Endothelial cell (in vitro differentiated cells): ENCODE data around the gene MAK. TPM values are rescaled to one million over a fixed set of nuclear protein-coding genes. Genes with fewer than 3 reads are reported as not detected.
"Not testable (repeated sequence)": the region's sequence is repeated elsewhere in the genome, so short reads cannot be mapped to it uniquely, and the experiment has no call there.

Experiments
- DNase-seq: peaks from one replicate; pipeline ENCODE4 v3.0.0; 2021; ENCODE audit warnings: low spot score
- H3K27ac Mint-ChIP-seq: one replicate; pipeline ENCODE4 v1.8.0; 2021; ENCODE audit warnings: mixed read lengths, inconsistent platforms; ENCODE audit not compliant: unreplicated experiment
- H3K27me3 Mint-ChIP-seq: one replicate; pipeline ENCODE4 v1.8.0; 2021; ENCODE audit warnings: mild to moderate bottlenecking, moderate library complexity, mixed read lengths, inconsistent platforms; ENCODE audit not compliant: unreplicated experiment
- H3K36me3 Mint-ChIP-seq: one replicate; pipeline ENCODE4 v1.8.0; 2021; ENCODE audit warnings: mild to moderate bottlenecking, low read depth, mixed read lengths, inconsistent platforms; ENCODE audit not compliant: unreplicated experiment
- H3K4me1 Mint-ChIP-seq: one replicate; pipeline ENCODE4 v1.8.0; 2021; ENCODE audit warnings: mild to moderate bottlenecking, mixed read lengths, inconsistent platforms; ENCODE audit not compliant: unreplicated experiment
- H3K4me3 Mint-ChIP-seq: one replicate; pipeline ENCODE4 v1.8.0; 2021; ENCODE audit warnings: mild to moderate bottlenecking, mixed read lengths, inconsistent platforms; ENCODE audit not compliant: unreplicated experiment
- H3K9me3 Mint-ChIP-seq: one replicate; pipeline ENCODE4 v1.8.0; 2021; ENCODE audit warnings: mixed read lengths, inconsistent platforms; ENCODE audit not compliant: unreplicated experiment
- CTCF ChIP-seq: fragments of 200-600 bp; sonication (generic); IDR thresholded peaks from one replicate; pipeline ENCODE4 v1.5.0; 2021; ENCODE audit warnings: antibody characterized with exemption; ENCODE audit not compliant: unreplicated experiment
- total RNA-seq: library from RNA; stranded (reverse); fragmentation: NEBNext Ultra II Directional; extraction: Animal tissue kit (Norgen Biotek cat#: 25700); gene quantifications from one replicate; pipeline ENCODE4 v1.2.1, GENCODE V29; 2021; ENCODE audit not compliant: unreplicated experiment

MAK gene
- total RNA-seq, 1 donor from 2014 or later: not detected

GRCh38 chr6:10722820-10723566 is 115.3 kb downstream of the MAK start, which contains the start of gene TMEM14C:
TMEM14C (plus strand) TSS chr6:10723070; CDS start chr6:10724614, 1,544 bp downstream.
- no peak for TF ChIP-seq CTCF
- peak within 1 kb of the TSS; percentile 97 for H3K4me3 Mint-ChIP-seq
- H3K9me3 Mint-ChIP-seq: no peaks in the 10 kb centered on the region
- H3K27ac Mint-ChIP-seq: peak within 1 kb of the TSS; percentile 92
- H3K27me3 Mint-ChIP-seq: peaks cover 8% of the 10 kb centered on the region
- DNase-seq: peak; percentile 93
- peaks cover 15% of the 10 kb centered on the region for H3K36me3 Mint-ChIP-seq
- peaks cover 27% of the 10 kb centered on the region for H3K4me1 Mint-ChIP-seq

GRCh38 chr6:10722570-10722819 is 115.8 kb downstream of the MAK start:
- Mint-ChIP-seq H3K27ac (peak overlapping the region; percentile 82), H3K4me3 (peak overlapping the region; percentile 97), H3K4me1 (peaks cover 27% of the 10 kb centered on the region), H3K27me3 (peaks cover 7% of the 10 kb centered on the region), H3K9me3 (no peaks in the 10 kb centered on the region), H3K36me3 (peaks cover 15% of the 10 kb centered on the region)
- no peak for DNase-seq
- TF ChIP-seq CTCF: no peak

- H3K4me1 Mint-ChIP-seq: peaks cover 27% of the 10 kb centered on the region
- H3K27me3 Mint-ChIP-seq: peaks cover 7% of the 10 kb centered on the region
- peaks cover 11% of the 10 kb centered on the region for H3K36me3 Mint-ChIP-seq
- no peak for DNase-seq
- H3K27ac Mint-ChIP-seq: peak overlapping the region; percentile 82
- TF ChIP-seq CTCF: no peak
- peak overlapping the region; percentile 97 for H3K4me3 Mint-ChIP-seq
- H3K9me3 Mint-ChIP-seq: no peaks in the 10 kb centered on the region
Measured at GRCh38 chr6:10721850-10722569, 116.3 kb downstream of the MAK start.

GRCh38 chr6:10720960-10721849 is 117.1 kb downstream of the MAK start:
- not testable (repeated sequence) for H3K27me3 Mint-ChIP-seq, H3K36me3 Mint-ChIP-seq, DNase-seq, H3K9me3 Mint-ChIP-seq
- peak overlapping the region; percentile 97 for H3K4me3 Mint-ChIP-seq
- peaks cover 27% of the 10 kb centered on the region for H3K4me1 Mint-ChIP-seq
- peak overlapping the region; percentile 82 for H3K27ac Mint-ChIP-seq

- H3K9me3 Mint-ChIP-seq: no peaks in the 10 kb centered on the region
- H3K4me1 Mint-ChIP-seq: peaks cover 23% of the 10 kb centered on the region
- no peak overlapping the region for H3K4me3 Mint-ChIP-seq
- peaks cover 5% of the 10 kb centered on the region for H3K36me3 Mint-ChIP-seq
- H3K27me3 Mint-ChIP-seq: peaks cover 7% of the 10 kb centered on the region
- TF ChIP-seq CTCF: no peak
- no peak for DNase-seq
- no peak overlapping the region for H3K27ac Mint-ChIP-seq
Measured at GRCh38 chr6:10720265-10720959, 117.9 kb downstream of the MAK start.
